Measurements from ENCODE around the gene POM121C.
"Not testable (repeated sequence)": the region's sequence is repeated elsewhere in the genome, so short reads cannot be mapped to it uniquely, and the experiment has no call there.

DNA sequence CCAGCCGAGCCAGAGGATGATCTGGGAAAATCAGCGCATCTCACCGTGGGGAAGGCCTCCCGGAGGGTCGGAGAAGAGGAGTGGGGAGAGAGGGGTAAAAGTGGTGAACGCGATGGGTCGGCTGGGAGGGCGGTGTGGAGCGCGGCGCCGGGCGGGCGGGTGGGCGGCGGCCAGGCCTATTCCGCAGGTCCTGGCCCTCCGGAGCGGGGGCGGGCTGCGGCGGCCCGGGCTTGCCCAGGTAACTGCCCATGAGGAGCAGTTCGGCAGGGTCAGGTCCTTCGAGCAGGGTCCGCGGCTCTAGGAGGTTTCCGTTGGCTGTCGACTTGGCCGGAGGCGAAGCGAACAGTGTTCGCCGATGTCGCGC, 44.0 kb downstream of the POM121C start:
- not testable (repeated sequence) for TF ChIP-seq ZNF777 (tag by site-specific recombination; IDR thresholded peaks at IDR 0.05; ENCODE audit: borderline replicate concordance); TCF7L2 (IDR thresholded peaks at IDR 0.05; ENCODE audit: borderline replicate concordance, low read depth, low read length)

Measured in HEK293 (cell line).